Measurements from ENCODE around the gene ALLC. TPM values are rescaled to one million over a fixed set of nuclear protein-coding genes. Genes with fewer than 3 reads are reported as not detected.
A peak's percentile ranks its signal among the peaks of the same experiment; 100 is the strongest.

ALLC gene
- total and polyA plus RNA-seq, 8 donors = not detected

GRCh38 chr2:3639015-3639630, 18.9 kb upstream of the ALLC start:
- WGBS, 5 donors = 43 to 68% (median 57%) methylated on average over 10 of the region's 10 CpGs
- DNase-seq = peak; percentile 13

DNA sequence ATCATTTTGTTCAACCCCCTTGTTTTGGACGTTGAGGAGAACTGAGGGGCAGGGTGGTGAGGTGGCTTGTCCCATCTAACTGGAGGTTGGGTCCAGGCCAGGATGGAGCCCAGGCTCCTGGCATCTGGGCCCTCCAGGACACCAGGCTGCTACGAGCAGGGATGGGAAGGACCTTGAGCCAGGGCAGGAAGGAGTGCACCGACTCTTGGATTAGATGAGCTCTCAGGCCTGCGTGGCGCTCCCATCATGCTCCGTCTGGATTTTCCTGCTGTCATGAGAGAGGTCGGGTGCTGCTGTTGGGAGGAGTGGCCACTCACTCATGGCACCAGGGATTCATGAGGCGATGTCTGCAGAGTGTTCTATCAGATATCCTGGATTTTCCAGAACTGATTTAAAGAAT, 18.3 kb upstream of the ALLC start:
- peak; percentile 2 to 20 for DNase-seq
- H3K4me1 ChIP-seq = no peaks in the 10 kb centered on the region
- no peaks in the 10 kb centered on the region for H3K36me3 ChIP-seq
- intact Hi-C loops (cut with DNase I; ENCODE audit: low total_unique reads) = no loop called here
- 73 to 86% (median 82%) methylated on average over 8 of the region's 8 CpGs for WGBS, 5 donors
- no peak overlapping the region for H3K4me3 ChIP-seq
- peaks cover 0 to 5% (median 5%) of the 10 kb centered on the region in 3 donors for H3K27me3 ChIP-seq
- no peaks in the 10 kb centered on the region for H3K9me3 ChIP-seq
- no peak for TF ChIP-seq POLR2AphosphoS5 (IDR thresholded peaks at IDR 0.05)
- TF ChIP-seq EP300 (IDR thresholded peaks at IDR 0.05) = no peak
- no peak for TF ChIP-seq POLR2A (IDR thresholded peaks at IDR 0.05)
- TF ChIP-seq, protein P1, sequence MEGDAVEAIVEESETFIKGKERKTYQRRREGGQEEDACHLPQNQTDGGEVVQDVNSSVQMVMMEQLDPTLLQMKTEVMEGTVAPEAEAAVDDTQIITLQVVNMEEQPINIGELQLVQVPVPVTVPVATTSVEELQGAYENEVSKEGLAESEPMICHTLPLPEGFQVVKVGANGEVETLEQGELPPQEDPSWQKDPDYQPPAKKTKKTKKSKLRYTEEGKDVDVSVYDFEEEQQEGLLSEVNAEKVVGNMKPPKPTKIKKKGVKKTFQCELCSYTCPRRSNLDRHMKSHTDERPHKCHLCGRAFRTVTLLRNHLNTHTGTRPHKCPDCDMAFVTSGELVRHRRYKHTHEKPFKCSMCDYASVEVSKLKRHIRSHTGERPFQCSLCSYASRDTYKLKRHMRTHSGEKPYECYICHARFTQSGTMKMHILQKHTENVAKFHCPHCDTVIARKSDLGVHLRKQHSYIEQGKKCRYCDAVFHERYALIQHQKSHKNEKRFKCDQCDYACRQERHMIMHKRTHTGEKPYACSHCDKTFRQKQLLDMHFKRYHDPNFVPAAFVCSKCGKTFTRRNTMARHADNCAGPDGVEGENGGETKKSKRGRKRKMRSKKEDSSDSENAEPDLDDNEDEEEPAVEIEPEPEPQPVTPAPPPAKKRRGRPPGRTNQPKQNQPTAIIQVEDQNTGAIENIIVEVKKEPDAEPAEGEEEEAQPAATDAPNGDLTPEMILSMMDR (IDR thresholded peaks at IDR 0.05) = no peak
- H3K27ac ChIP-seq = no peak overlapping the region

More at GRCh38 chr2:3639015-3639630, 18.9 kb upstream of the ALLC start:
- Histone ChIP-seq H3K36me3 (no peaks in the 10 kb centered on the region), H3K9me3 (no peaks in the 10 kb centered on the region), H3K27me3 (peaks cover 0 to 5% (median 5%) of the 10 kb centered on the region in 3 donors), H3K4me1 (no peaks in the 10 kb centered on the region), H3K27ac (no peak overlapping the region), H3K4me3 (no peak overlapping the region)
- TF ChIP-seq, protein P1 (IDR thresholded peaks at IDR 0.05) = no peak
- TF ChIP-seq POLR2A (IDR thresholded peaks at IDR 0.05) (no peak), POLR2AphosphoS5 (IDR thresholded peaks at IDR 0.05) (no peak), EP300 (IDR thresholded peaks at IDR 0.05) (no peak)
- intact Hi-C loops (cut with DNase I; ENCODE audit: low total_unique reads) = no loop called here

- 74 to 90% (median 82%) methylated on average over 13 of the region's 13 CpGs for WGBS, 5 donors
Measured at GRCh38 chr2:3641181-3641580, 16.8 kb upstream of the ALLC start.

DNA sequence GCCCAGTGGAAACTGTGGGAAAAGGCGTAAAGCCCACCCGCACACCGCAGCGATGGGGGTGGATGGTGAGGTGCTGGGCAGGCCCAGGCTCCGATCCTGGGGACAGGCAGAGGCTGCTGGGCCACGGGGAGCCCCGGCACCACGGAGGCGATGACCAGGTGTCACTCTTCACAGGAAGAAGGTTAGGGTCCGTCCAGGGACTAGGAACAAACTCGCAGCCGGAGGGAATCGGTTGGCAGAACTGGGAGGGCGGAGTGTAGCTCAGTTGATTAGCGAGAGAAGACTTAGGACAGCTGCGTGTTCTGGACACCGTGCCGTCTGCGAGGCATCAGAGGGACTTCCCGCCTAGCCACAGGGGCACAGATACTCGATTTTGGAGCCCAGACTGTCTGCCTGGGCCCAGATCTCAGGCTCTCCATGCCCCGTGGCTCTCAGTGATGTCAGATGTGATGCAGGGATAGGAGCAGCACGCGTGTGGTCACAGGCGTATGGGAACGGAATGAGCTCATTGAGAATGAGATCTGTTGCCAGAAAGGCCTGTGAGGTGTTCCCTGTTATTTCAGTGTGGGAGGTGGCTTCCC, 16.1 kb upstream of the ALLC start:
- no peaks in the 10 kb centered on the region for H3K36me3 ChIP-seq
- H3K4me3 ChIP-seq = no peak overlapping the region
- DNase-seq = peak in 1 of 2 donors; percentile 7
- H3K9me3 ChIP-seq = no peaks in the 10 kb centered on the region
- peaks cover 0 to 5% (median 1%) of the 10 kb centered on the region in 3 donors for H3K27me3 ChIP-seq
- no peaks in the 10 kb centered on the region for H3K4me1 ChIP-seq
- TF ChIP-seq, protein P1 (IDR thresholded peaks at IDR 0.05) = no peak
- no peak for TF ChIP-seq POLR2A (IDR thresholded peaks at IDR 0.05)
- TF ChIP-seq EP300 (IDR thresholded peaks at IDR 0.05) = no peak
- no peak for TF ChIP-seq POLR2AphosphoS5 (IDR thresholded peaks at IDR 0.05)
- WGBS, 5 donors = 85 to 89% (median 86%) methylated on average over 26 of the region's 26 CpGs
- intact Hi-C loops (cut with DNase I; ENCODE audit: low total_unique reads) = no loop called here
- H3K27ac ChIP-seq = no peak overlapping the region

More at GRCh38 chr2:3641181-3641580, 16.8 kb upstream of the ALLC start:
- H3K27ac ChIP-seq = no peak overlapping the region
- no peak overlapping the region for H3K4me3 ChIP-seq
- peaks cover 0 to 5% (median 5%) of the 10 kb centered on the region in 3 donors for H3K27me3 ChIP-seq
- H3K36me3 ChIP-seq = no peaks in the 10 kb centered on the region
- intact Hi-C loops (cut with DNase I; ENCODE audit: low total_unique reads) = no loop called here
- TF ChIP-seq EP300 (IDR thresholded peaks at IDR 0.05) (no peak), POLR2AphosphoS5 (IDR thresholded peaks at IDR 0.05) (no peak), POLR2A (IDR thresholded peaks at IDR 0.05) (no peak)
- TF ChIP-seq, protein P1 (IDR thresholded peaks at IDR 0.05) = no peak
- H3K9me3 ChIP-seq = no peaks in the 10 kb centered on the region
- H3K4me1 ChIP-seq = no peaks in the 10 kb centered on the region
- peak; percentile 2 to 18 for DNase-seq
